Left ventricle myocardium inferior (tissue), 1 donor: Measurements from ENCODE around the gene FNDC3B. TPM values are rescaled to one million over a fixed set of nuclear protein-coding genes. Genes with fewer than 3 reads are reported as not detected.
A peak's percentile ranks its signal among the peaks of the same experiment; 100 is the strongest.

Experiments used
- DNase-seq: peaks from one replicate; pipeline ENCODE4 v3.0.0-alpha.2; 2020
- H3K27ac ChIP-seq: fragments of 200-600 bp; replicated peaks from 2 replicates; pipeline ENCODE4 v1.8.0; 2021
- H3K27me3 ChIP-seq: fragments of 200-600 bp; 2 replicates; pipeline ENCODE4 v1.8.0; 2021; ENCODE audit warnings: low read depth
- H3K36me3 ChIP-seq: fragments of 200-600 bp; 2 replicates; pipeline ENCODE4 v1.8.0; 2021
- H3K4me1 ChIP-seq: fragments of 200-600 bp; 2 replicates; pipeline ENCODE4 v1.8.0; 2021
- H3K4me3 ChIP-seq: fragments of 200-600 bp; 2 replicates; pipeline ENCODE4 v1.8.0; 2021; ENCODE audit warnings: mild to moderate bottlenecking, moderate library complexity
- H3K9me3 ChIP-seq: fragments of 200-600 bp; replicated peaks from 2 replicates; pipeline ENCODE4 v1.8.0; 2021
- CTCF ChIP-seq: fragments of 200-600 bp; IDR thresholded peaks from 2 replicates; pipeline ENCODE4 v1.8.0; 2021; ENCODE audit warnings: antibody characterized with exemption, mild to moderate bottlenecking, borderline replicate concordance
- intact Hi-C: fragments of 100-400 bp; cut with micrococcal nuclease; formaldehyde crosslinking; loops from one replicate; pipeline ENCODE4 v1.11.0; 2022
- total RNA-seq: library from RNA; stranded (reverse); fragmentation: NEBNext Ultra II Directional; extraction: Animal tissue kit (Norgen Biotek cat#: 25700); gene quantifications from one replicate; pipeline ENCODE4 v1.2.1, GENCODE V29; 2021
- donor health status: DM: no; HTN: yes; CAD: no; lungs with severe emphysema.

FNDC3B gene
- total RNA-seq, 1 donor from 2014 or later, result 75.7 TPM

GRCh38 chr3:172102123-172102882, 62.9 kb downstream of the FNDC3B start:
- intact Hi-C loops, result no loop called here
- no peaks in the 10 kb centered on the region for H3K36me3 ChIP-seq
- no peak overlapping the region for H3K27ac ChIP-seq
- H3K9me3 ChIP-seq, result no peaks in the 10 kb centered on the region
- peaks cover 100% of the 10 kb centered on the region for H3K4me1 ChIP-seq
- no peak for DNase-seq
- H3K4me3 ChIP-seq, result no peak overlapping the region
- no peaks in the 10 kb centered on the region for H3K27me3 ChIP-seq
- no peak for TF ChIP-seq CTCF

GRCh38 chr3:172102883-172103310, 63.5 kb downstream of the FNDC3B start:
- H3K27me3 ChIP-seq, result no peaks in the 10 kb centered on the region
- no peak overlapping the region for H3K4me3 ChIP-seq
- no peak for DNase-seq
- intact Hi-C loops, result no loop called here
- no peaks in the 10 kb centered on the region for H3K9me3 ChIP-seq
- H3K27ac ChIP-seq, result no peak overlapping the region
- H3K4me1 ChIP-seq, result peaks cover 100% of the 10 kb centered on the region
- no peaks in the 10 kb centered on the region for H3K36me3 ChIP-seq
- TF ChIP-seq CTCF, result no peak

GRCh38 chr3:172103724-172104123, 64.3 kb downstream of the FNDC3B start:
- no peak for DNase-seq
- no peak for TF ChIP-seq CTCF
- H3K27ac ChIP-seq, result peak overlapping the region; percentile 4
- H3K36me3 ChIP-seq, result no peaks in the 10 kb centered on the region
- H3K9me3 ChIP-seq, result no peaks in the 10 kb centered on the region
- intact Hi-C loops, result no loop called here
- H3K27me3 ChIP-seq, result no peaks in the 10 kb centered on the region
- no peak overlapping the region for H3K4me3 ChIP-seq
- peaks cover 100% of the 10 kb centered on the region for H3K4me1 ChIP-seq

- Histone ChIP-seq H3K4me3 (no peak overlapping the region), H3K4me1 (peaks cover 94% of the 10 kb centered on the region), H3K36me3 (no peaks in the 10 kb centered on the region), H3K27ac (peak overlapping the region; percentile 21), H3K9me3 (no peaks in the 10 kb centered on the region), H3K27me3 (no peaks in the 10 kb centered on the region)
- no peak for TF ChIP-seq CTCF
- intact Hi-C loops, result no loop called here
- no peak for DNase-seq
Observed at GRCh38 chr3:172104471-172105072, 65.2 kb downstream of the FNDC3B start.

GRCh38 chr3:172106037-172106954, 66.9 kb downstream of the FNDC3B start:
- Histone ChIP-seq H3K27ac (peak overlapping the region; percentile 31), H3K27me3 (no peaks in the 10 kb centered on the region), H3K36me3 (no peaks in the 10 kb centered on the region), H3K4me1 (peaks cover 76% of the 10 kb centered on the region), H3K4me3 (no peak overlapping the region), H3K9me3 (no peaks in the 10 kb centered on the region)
- TF ChIP-seq CTCF, result no peak
- DNase-seq, result no peak
- intact Hi-C loops, result no loop called here
